ENCODE measurements around the gene HRNR.
"Not testable (repeated sequence)": the region's sequence is repeated elsewhere in the genome, so short reads cannot be mapped to it uniquely, and the experiment has no call there.

HRNR gene

DNA sequence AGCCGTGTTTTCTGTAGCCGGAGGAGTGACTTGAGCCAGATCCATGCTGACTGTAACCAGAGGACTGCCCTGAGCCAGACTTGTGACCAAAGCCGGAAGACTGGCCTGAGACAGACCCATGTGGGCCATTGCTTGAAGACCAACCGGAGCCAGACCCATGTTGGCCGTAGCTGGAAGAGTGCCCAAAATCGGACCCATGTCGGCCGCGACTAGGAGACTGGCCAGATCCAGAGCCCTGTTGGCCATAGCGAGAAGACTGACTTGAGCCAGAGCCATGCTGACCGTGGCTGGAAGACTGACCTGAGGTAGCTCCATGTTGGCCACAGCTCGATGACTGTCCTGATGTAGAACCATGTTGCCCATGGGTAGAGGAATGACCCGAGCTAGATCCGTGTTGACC lies 4.6 kb downstream of the HRNR start:
- H3K4me3 ChIP-seq (ENCODE audit: low read length); H3K27ac ChIP-seq (ENCODE audit: low read length); H3K27me3 ChIP-seq (ENCODE audit: insufficient read depth, low read length); H3K9ac ChIP-seq (ENCODE audit: low read depth, low read length); H3K4me1 ChIP-seq (ENCODE audit: insufficient read depth, low read length); H3K36me3 ChIP-seq (ENCODE audit: insufficient read depth, low read depth, low read length): not testable (repeated sequence)
- peaks cover 71% of the 10 kb centered on the region for H3K9me3 ChIP-seq (ENCODE audit: insufficient read depth, low read depth, low read length)

DNA sequence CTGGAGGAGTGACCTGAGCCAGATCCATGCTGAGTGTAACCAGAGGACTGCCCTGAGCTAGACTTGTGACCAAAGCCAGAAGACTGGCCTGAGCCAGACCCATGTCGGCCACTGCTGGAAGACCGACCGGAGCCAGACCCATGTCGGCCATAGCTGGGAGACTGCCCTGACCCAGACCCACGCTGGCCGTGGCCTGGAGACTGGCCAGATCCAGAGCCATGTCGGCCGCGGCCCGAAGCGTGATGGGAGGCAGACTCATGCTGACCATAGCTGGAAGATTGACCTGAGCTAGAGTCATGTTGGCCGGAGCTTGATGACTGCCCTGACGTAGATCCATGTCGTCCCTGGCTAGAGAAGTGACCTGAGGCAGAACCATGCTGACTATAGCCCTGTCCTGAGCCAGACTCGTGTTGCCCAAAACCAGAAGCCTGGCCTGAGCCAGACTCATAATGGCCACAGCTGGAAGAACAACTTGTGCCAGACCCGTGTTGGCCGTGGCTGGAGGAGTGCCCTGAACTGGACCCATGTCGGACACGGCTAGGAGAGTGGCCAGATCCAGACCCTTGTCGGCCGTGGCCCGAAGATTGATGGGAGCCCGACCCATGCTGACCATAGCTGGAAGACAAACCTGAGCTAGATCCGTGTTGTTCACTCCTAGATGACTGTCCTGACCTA lies 5.1 kb downstream of the HRNR start:
- H3K27ac ChIP-seq (ENCODE audit: low read length), result no peak overlapping the region
- no peaks in the 10 kb centered on the region for H3K4me1 ChIP-seq (ENCODE audit: insufficient read depth, low read length)
- no peak overlapping the region for H3K4me3 ChIP-seq (ENCODE audit: low read length)
- H3K9me3 ChIP-seq (ENCODE audit: insufficient read depth, low read depth, low read length), result peaks cover 65% of the 10 kb centered on the region
- H3K9ac ChIP-seq (ENCODE audit: low read depth, low read length), result no peak overlapping the region
- H3K27me3 ChIP-seq (ENCODE audit: insufficient read depth, low read length), result no peaks in the 10 kb centered on the region
- no peaks in the 10 kb centered on the region for H3K36me3 ChIP-seq (ENCODE audit: insufficient read depth, low read depth, low read length)

DNA sequence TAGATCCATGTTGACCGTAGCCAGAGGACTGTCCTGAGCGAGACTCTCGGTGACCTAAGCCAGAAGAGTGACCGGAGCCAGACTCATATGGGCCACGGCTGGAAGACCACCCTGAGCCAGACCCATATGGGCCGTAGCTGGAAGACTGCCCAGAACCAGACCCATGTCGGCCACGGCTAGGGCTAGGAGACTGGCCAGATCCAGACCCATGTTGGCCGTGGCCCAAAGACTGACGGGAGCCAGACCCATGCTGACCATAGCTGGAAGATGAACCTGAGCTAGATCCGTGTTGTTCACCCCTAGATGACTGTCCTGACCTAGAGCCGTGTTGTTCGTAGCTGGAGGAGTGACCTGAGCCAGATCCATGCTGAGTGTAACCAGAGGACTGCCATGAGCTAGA lies 8.4 kb downstream of the HRNR start:
- H3K9ac ChIP-seq (ENCODE audit: low read depth, low read length); H3K4me3 ChIP-seq (ENCODE audit: low read length); H3K4me1 ChIP-seq (ENCODE audit: insufficient read depth, low read length); H3K27me3 ChIP-seq (ENCODE audit: insufficient read depth, low read length); H3K27ac ChIP-seq (ENCODE audit: low read length); H3K36me3 ChIP-seq (ENCODE audit: insufficient read depth, low read depth, low read length): not testable (repeated sequence)
- H3K9me3 ChIP-seq (ENCODE audit: insufficient read depth, low read depth, low read length), result peaks cover 57% of the 10 kb centered on the region

DNA sequence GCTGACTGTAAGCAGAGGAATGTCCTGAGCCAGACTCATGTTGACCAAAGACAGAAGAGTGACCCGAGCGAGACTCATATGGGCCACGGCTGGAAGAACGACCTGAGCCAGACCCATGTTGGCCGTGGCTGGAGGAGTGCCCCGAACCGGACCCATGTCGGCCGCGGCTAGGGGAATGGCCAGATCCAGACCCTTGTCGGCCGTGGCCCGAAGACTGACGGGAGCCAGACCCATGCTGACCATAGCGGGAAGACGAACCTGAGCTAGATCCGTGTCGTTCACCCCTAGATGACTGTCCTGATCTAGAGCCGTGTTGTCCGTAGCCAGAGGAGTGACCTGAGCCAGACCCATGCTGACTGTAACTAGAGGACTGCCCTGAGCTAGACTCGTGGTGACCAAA lies 9.1 kb downstream of the HRNR start:
- H3K36me3 ChIP-seq (ENCODE audit: insufficient read depth, low read depth, low read length); H3K27ac ChIP-seq (ENCODE audit: low read length); H3K9ac ChIP-seq (ENCODE audit: low read depth, low read length); H3K27me3 ChIP-seq (ENCODE audit: insufficient read depth, low read length); H3K4me1 ChIP-seq (ENCODE audit: insufficient read depth, low read length); H3K4me3 ChIP-seq (ENCODE audit: low read length): not testable (repeated sequence)
- peaks cover 56% of the 10 kb centered on the region for H3K9me3 ChIP-seq (ENCODE audit: insufficient read depth, low read depth, low read length)

DNA sequence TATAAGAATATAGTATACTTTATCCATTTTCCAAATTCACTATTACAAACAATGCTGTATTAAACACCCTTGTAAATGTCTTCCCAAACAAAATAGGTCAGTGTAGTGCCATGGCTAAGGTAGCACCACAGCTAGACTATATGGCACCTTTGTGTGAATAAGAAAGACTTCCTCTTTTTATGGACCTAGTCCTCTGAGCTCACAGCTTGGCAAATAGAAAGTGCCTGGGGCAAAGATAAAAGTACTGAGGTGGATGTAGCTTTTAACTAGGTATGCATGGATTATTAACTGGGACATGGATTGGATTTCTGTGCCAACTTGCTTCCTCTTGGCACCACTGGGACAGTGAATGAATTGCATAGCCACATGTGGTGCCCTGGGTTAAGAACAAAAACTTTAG lies 25.0 kb downstream of the HRNR start:
- Histone ChIP-seq H3K27ac (ENCODE audit: low read length) (no peak overlapping the region), H3K4me1 (ENCODE audit: insufficient read depth, low read length) (no peaks in the 10 kb centered on the region), H3K9me3 (ENCODE audit: insufficient read depth, low read depth, low read length) (peaks cover 44% of the 10 kb centered on the region)

DNA sequence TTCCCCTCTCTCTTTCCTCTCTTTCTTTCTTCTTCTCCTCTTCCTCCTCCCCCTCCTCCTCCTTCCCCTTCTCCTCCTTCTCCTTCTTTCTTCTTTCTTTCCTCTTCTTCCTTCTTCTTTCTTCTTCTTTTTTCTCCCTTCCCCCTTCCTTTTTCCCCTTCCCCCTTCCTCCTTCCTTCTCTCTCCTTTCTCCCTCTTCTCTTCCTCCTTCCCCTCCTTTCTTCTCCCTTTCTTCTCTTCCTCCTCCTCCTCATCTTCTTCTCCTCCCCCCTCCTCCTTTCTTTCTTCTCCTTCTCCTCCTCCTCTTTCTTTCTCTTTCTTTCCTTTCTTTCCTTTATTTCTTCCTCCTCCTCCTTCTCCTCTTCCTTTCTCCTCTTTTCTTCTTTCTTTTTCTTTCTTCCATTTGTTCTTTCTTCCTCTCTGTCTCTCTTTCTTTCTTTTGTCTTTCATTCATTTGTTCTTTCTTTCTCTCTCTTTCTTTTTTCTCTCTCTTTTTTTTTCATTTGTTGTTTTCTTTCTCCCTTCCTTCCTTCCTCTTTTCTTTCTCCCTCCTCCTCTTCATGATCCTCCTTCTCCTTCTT lies 26.5 kb downstream of the HRNR start:
- no peaks in the 10 kb centered on the region for H3K27me3 ChIP-seq (ENCODE audit: insufficient read depth, low read length)
- H3K9me3 ChIP-seq (ENCODE audit: insufficient read depth, low read depth, low read length), result peaks cover 33% of the 10 kb centered on the region
- no peak overlapping the region for H3K9ac ChIP-seq (ENCODE audit: low read depth, low read length)

More for the DNA sequence above, 25.0 kb downstream of the HRNR start:
- Histone ChIP-seq H3K9ac (ENCODE audit: low read depth, low read length) (no peak overlapping the region), H3K27me3 (ENCODE audit: insufficient read depth, low read length) (no peaks in the 10 kb centered on the region), H3K36me3 (ENCODE audit: insufficient read depth, low read depth, low read length) (no peaks in the 10 kb centered on the region), H3K4me3 (ENCODE audit: low read length) (no peak overlapping the region)

DNA sequence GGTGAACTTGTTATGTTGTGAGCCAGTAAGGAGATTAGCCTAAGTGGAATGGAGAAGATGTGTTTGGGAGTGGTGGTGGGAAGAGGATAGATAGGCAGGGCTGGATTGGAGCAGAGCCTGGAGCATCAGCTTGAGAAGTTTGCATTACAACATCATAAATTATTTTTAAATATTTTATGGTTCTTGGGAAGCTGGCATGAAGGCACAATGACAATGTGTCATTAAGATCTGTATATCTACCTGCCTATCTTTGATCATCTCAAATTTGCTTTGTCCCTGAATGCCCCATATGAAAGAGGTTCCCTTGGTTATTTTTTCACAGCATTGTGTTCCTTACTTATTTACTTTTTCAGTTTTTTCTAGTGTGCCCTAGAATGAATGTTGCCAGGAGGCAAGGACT lies 32.3 kb downstream of the HRNR start:
- Histone ChIP-seq H3K27me3 (ENCODE audit: insufficient read depth, low read length) (no peaks in the 10 kb centered on the region; the same call in 1 of the 2 replicates), H3K4me3 (ENCODE audit: low read length) (no peak overlapping the region), H3K9ac (ENCODE audit: low read depth, low read length) (no peak overlapping the region), H3K36me3 (ENCODE audit: insufficient read depth, low read depth, low read length) (no peaks in the 10 kb centered on the region), H3K4me1 (ENCODE audit: insufficient read depth, low read length) (no peaks in the 10 kb centered on the region), H3K27ac (ENCODE audit: low read length) (no peak overlapping the region), H3K9me3 (ENCODE audit: insufficient read depth, low read depth, low read length) (peaks cover 13% of the 10 kb centered on the region; the same call in 1 of the 2 replicates)

More for the DNA sequence above, 26.5 kb downstream of the HRNR start:
- H3K4me3 ChIP-seq (ENCODE audit: low read length), result no peak overlapping the region
- H3K36me3 ChIP-seq (ENCODE audit: insufficient read depth, low read depth, low read length), result no peaks in the 10 kb centered on the region
- H3K4me1 ChIP-seq (ENCODE audit: insufficient read depth, low read length), result no peaks in the 10 kb centered on the region
- no peak overlapping the region for H3K27ac ChIP-seq (ENCODE audit: low read length)

DNA sequence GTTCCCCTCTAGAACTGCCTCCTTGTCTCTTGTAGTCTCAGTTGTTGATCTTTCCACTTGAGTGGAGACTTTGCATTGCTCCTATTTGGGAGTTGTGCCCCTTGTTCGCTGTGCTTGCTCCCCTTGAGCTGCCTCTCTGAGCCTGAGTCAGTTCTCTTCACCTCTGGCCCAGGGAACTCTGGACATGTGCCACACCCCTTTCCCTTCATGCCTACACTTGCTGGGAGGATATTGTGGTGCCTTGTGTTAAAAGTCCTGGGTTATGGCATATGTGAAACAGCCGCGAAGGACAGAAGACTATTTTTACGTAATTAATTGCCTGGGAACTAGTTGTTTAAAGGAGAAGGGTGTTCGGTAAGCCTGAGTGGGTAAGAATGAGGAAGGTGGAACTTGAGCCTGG lies 32.7 kb downstream of the HRNR start:
- Histone ChIP-seq H3K9ac (ENCODE audit: low read depth, low read length) (no peak overlapping the region), H3K27me3 (ENCODE audit: insufficient read depth, low read length) (no peaks in the 10 kb centered on the region; the same call in 1 of the 2 replicates), H3K27ac (ENCODE audit: low read length) (no peak overlapping the region), H3K9me3 (ENCODE audit: insufficient read depth, low read depth, low read length) (peaks cover 13% of the 10 kb centered on the region; the same call in 1 of the 2 replicates), H3K36me3 (ENCODE audit: insufficient read depth, low read depth, low read length) (no peaks in the 10 kb centered on the region), H3K4me3 (ENCODE audit: low read length) (no peak overlapping the region), H3K4me1 (ENCODE audit: insufficient read depth, low read length) (no peaks in the 10 kb centered on the region)

DNA sequence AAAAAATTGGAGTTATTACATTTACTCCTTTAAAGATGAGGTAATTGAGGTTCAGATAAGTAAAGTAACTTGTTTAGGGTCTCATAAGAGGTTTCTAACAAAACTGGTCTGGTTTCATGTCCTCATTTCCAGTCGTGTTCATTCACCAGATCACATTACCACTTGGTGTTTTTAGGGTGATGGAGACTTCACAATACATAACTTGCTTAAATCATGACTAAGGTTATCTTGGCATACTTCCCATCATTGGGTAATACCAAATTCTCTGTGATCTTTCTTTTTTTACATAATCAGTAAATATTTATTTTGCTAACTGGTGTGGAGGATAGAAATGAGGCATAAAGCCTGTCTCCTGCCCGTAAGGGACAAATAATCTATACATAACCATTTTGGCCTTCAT lies 33.4 kb downstream of the HRNR start:
- Histone ChIP-seq H3K9me3 (ENCODE audit: insufficient read depth, low read depth, low read length) (peaks cover 13% of the 10 kb centered on the region; the same call in 1 of the 2 replicates), H3K9ac (ENCODE audit: low read depth, low read length) (no peak overlapping the region), H3K27me3 (ENCODE audit: insufficient read depth, low read length) (no peaks in the 10 kb centered on the region; the same call in 1 of the 2 replicates), H3K36me3 (ENCODE audit: insufficient read depth, low read depth, low read length) (no peaks in the 10 kb centered on the region), H3K27ac (ENCODE audit: low read length) (no peak overlapping the region), H3K4me1 (ENCODE audit: insufficient read depth, low read length) (no peaks in the 10 kb centered on the region), H3K4me3 (ENCODE audit: low read length) (no peak overlapping the region)

DNA sequence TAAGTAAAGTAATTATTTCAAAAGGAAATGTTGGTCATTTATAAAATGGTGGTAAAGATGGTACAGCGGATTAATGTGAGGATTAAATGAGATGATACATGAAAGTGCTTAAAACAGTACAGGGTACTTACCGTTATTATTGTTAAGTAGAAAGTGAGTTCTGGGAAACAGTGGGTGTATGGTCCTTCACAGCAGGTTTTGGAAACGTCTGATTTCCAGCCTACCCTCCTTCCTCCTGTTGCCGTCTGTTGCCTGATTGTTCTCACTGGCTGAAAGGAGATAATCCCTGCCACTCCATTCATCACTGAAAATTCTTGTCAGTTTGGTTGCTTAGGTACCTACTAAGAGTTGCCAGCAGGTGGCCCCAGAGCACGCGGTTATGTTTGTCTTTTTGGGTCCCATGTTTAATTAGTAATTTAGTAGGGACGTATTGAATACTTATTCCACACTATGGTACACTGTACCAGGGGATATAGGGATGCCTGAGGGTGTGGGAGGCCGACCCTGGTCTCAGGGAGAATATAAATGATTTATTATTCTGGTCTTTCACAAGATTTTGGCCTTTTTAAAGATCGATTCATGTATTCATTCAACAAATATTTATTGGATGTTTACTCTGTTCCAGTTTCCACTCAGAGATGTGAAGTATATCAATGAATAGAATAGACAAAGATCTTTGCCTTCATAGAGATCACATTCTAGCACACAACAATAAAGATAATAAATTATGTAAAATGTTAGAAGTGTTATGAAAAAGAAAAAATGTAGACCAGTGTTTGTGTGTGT lies 34.1 kb downstream of the HRNR start:
- Histone ChIP-seq H3K4me3 (ENCODE audit: low read length) (no peak overlapping the region), H3K27me3 (ENCODE audit: insufficient read depth, low read length) (peaks cover 6% of the 10 kb centered on the region), H3K4me1 (ENCODE audit: insufficient read depth, low read length) (no peaks in the 10 kb centered on the region), H3K9ac (ENCODE audit: low read depth, low read length) (no peak overlapping the region), H3K27ac (ENCODE audit: low read length) (no peak overlapping the region), H3K36me3 (ENCODE audit: insufficient read depth, low read depth, low read length) (no peaks in the 10 kb centered on the region), H3K9me3 (ENCODE audit: insufficient read depth, low read depth, low read length) (peaks cover 13% of the 10 kb centered on the region; the same call in 1 of the 2 replicates)

DNA sequence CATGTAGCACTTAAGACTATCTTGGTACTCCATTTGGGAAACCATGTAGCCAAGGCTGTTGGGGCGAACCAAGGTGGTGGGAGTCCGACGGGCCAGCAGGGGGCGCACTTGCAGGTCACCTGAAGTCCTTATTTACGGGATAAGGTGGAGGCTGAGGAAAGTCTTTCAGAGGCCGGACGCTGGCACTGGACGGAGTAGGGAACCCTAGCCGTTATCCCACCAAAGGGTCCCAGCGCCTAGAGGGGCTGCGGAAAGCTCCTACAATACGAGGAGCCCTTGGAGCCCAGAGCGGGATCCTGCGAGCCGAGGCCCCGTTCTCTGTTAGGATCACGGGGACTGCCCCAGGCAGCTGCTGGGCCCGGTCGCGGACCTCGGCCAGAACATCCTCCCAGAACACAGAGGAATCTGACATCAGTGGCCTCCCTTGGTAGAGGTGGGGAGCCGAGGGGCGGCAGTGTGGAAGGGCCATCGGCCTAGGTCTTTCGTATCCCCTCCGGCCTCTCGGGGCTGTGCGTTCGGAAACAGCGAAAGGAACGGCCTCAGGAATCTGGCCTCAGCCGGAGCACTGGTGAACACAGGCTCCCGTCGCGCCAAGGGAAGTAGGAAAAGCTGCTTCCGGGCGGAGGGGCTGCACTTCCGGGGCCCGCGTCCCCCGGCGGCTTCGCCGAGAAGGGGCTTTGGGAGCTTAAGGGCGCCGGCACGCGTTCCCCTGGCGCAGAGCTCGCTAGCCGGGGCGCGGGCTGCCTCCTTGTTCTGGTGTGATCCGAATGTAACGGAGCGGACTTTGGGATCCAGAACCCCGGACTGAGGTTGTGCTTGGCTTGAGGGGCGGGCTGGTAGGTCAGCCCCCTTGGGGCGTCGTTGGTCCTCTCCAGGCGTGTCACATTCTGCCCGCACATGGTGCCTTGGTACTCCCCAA lies 35.1 kb downstream of the HRNR start:
- no peak overlapping the region for H3K4me3 ChIP-seq (ENCODE audit: low read length)
- no peak overlapping the region for H3K9ac ChIP-seq (ENCODE audit: low read depth, low read length)

More for the DNA sequence above, 35.1 kb downstream of the HRNR start:
- Histone ChIP-seq H3K4me1 (ENCODE audit: insufficient read depth, low read length) (no peaks in the 10 kb centered on the region), H3K36me3 (ENCODE audit: insufficient read depth, low read depth, low read length) (no peaks in the 10 kb centered on the region), H3K27ac (ENCODE audit: low read length) (no peak overlapping the region), H3K9me3 (ENCODE audit: insufficient read depth, low read depth, low read length) (peaks cover 10% of the 10 kb centered on the region; the same call in 1 of the 2 replicates), H3K27me3 (ENCODE audit: insufficient read depth, low read length) (peaks cover 14% of the 10 kb centered on the region)

Data from iPS-20b (cell line).